ENCODE measurements around the gene TPCN2. TPM values are rescaled to one million over a fixed set of nuclear protein-coding genes. Genes with fewer than 3 reads are reported as not detected.

TPCN2 gene
- total and polyA plus RNA-seq, 9 of the 15 experiments (the other 6 are each of a cell fraction or from before 2014, with no cell fraction given): 0.66 to 10.2 (median 4.6) TPM

DNA sequence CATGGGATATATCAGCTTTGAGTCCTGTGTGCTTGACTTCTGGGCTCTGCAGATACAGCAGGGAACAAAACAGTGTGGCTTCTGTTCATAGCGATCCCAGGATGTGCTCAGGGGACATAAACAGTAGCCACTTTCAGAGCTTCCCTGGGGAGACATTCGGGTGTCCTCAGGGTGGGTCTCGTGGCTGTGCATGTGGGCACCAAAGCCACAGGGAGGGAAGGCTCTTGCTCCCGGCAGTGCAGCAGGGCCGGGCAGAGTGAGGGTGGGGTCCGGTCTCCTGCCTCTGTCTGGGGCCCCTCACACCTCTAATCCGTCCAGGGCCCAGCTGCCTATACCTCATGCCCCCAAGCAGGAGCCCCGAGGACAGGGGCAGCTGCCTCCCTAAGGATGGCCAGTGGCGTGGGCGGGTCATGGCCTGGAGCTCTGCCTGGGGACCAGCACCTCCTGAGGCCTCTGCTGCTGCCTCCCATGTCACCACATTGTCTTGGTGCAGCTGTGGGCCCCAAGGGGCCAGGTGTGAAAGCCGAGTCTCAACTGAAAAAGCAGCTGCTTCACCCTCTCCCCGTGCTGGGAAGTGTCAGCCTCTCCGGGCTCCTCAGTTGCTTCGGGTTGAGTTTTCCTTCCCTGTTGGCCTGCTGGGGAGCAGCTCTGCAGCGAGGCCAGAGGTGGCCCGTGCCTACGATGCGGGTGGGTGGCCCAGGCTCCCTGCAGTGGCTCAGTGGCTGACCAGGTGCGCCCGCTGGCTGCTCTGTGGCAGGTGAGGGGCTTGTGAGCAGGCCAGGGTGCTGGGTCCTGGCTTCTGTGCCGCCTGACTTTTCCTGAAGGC, 3.8 kb downstream of the TPCN2 start:
- no peak overlapping the region for H3K4me3 ChIP-seq
- FAIRE-seq: no peak
- no peaks in the 10 kb centered on the region; the same call in 2 of the 3 replicates for H3K36me3 ChIP-seq (ENCODE audit: control insufficient read depth, insufficient read depth, low read length)
- no TSS peak for BruUV-seq (replicated peaks)
- H3K9me1 ChIP-seq (ENCODE audit: control insufficient read depth, insufficient read depth, low read length): no peaks in the 10 kb centered on the region
- H3K4me2 ChIP-seq (ENCODE audit: insufficient read depth, low read length): no peak overlapping the region
- H3K27me3 ChIP-seq (ENCODE audit: control insufficient read depth in 2 of 2, insufficient read depth in 2 of 2, low read length in 2 of 2): no peaks in the 10 kb centered on the region
- no peak overlapping the region for H3K27ac ChIP-seq (ENCODE audit: extremely low read depth, low read depth, low read length)
- DNase-seq (ENCODE audit: extremely low read depth in 1 of 4, low spot score in 3 of 4): no peak
- H4K20me1 ChIP-seq (replicated peaks; ENCODE audit: control insufficient read depth, insufficient read depth, low read length): peaks cover 8% of the 10 kb centered on the region; the same call in 1 of the 2 replicates
- CTCF ChIA-PET (ENCODE audit: low intra/inter-chr PET ratio): no interaction called here
- 66% methylated on average over 17 of the region's 21 CpGs for WGBS (ENCODE audit: insufficient coverage, low coverage, missing lambda C conversion rate)
- 0 out of 2 replicates have a peak, but pooled peaks have one; percentile 14 for TF ChIP-seq RBFOX2 (IDR thresholded peaks at IDR 0.05; ENCODE audit: low read depth, low read length)
- no peak for TF ChIP-seq GTF2A2 (tag; IDR thresholded peaks at IDR 0.05)
- TF ChIP-seq TSC22D4 (tag; IDR thresholded peaks at IDR 0.05): no peak
- no peak for TF ChIP-seq DACH1 (IDR thresholded peaks at IDR 0.05; ENCODE audit: partially characterized antibody)
- TF ChIP-seq NR2C1 (IDR thresholded peaks at IDR 0.05): no peak
- TF ChIP-seq NR2C1 (tag; IDR thresholded peaks at IDR 0.05): no peak
- no peak for TF ChIP-seq STAT5B (CRISPR knock-in tag; IDR thresholded peaks at IDR 0.05)
- no peak for TF ChIP-seq NONO (IDR thresholded peaks at IDR 0.05; ENCODE audit: low read depth in 2 of 2, low read length in 1 of 2)
- in situ Hi-C loops (cut with MboI) (no loop called here), intact Hi-C loops (cut with micrococcal nuclease) (no loop called here)
- ATAC-seq: no peak
- peaks cover 7 to 39% of the 10 kb centered on the region in 2 experiments; a peak in 4 of 5 replicates for H3K4me1 ChIP-seq (replicated peaks in 1 of 2; ENCODE audit: control insufficient read depth in 2 of 2, insufficient read depth in 2 of 2, low read length in 2 of 2)
- POLR2A ChIA-PET: interaction anchor here (0.5 to 1.1 kb wide), 4 partner anchors 14 to 895 kb away, joined by 3 read pairs; no protein-coding TSS in a partner anchor
- H3K9ac ChIP-seq (ENCODE audit: insufficient read depth in 1 of 2, low read depth in 2 of 2, low read length in 2 of 2): no peak overlapping the region; a peak in 1 of 4 replicates
- H2AFZ ChIP-seq (ENCODE audit: low read depth, low read length): no peak overlapping the region
- no peaks in the 10 kb centered on the region for H3K9me3 ChIP-seq (replicated peaks; ENCODE audit: control insufficient read depth, insufficient read depth, low read depth, low read length)
- peaks cover 12% of the 10 kb centered on the region for H3K79me2 ChIP-seq (ENCODE audit: control insufficient read depth, insufficient read depth, low read length)

All from K562 (cell line).